Left colon (tissue), 2 donors: ENCODE results near the gene PEG3. TPM values are rescaled to one million over a fixed set of nuclear protein-coding genes. Genes with fewer than 3 reads are reported as not detected.

ENCODE experiments used
- ATAC-seq: fragments of 200-7000 bp; cut with Tn5 transposase; one replicate; pipeline ENCODE4 v1.9.1; 2020; ENCODE audit warnings: mild to moderate bottlenecking, moderate library complexity
- DNase-seq, 2 donors: peaks; one replicate each; pipeline ENCODE4 v3.0.0-alpha.2; 2020
- intact Hi-C, 2 donors: fragments of 100-400 bp; cut with DNase I in 1 of 2; cut with micrococcal nuclease in 1 of 2; formaldehyde crosslinking; loops; one replicate each; pipeline versions ENCODE4 v1.11.2 to v1.14.0; 2022; cut with DNase I, micrococcal nuclease
- total RNA-seq, 2 donors: library from RNA; stranded (reverse); fragmentation: NEBNext Ultra II Directional; extraction: Animal tissue kit (Norgen Biotek cat#: 25700); gene quantifications; one replicate each; pipeline ENCODE4 v1.2.1, GENCODE V29; 2021
- donor health status: DM: no; HTN: no; CAD: no.
- donor health status: DM: yes; HTN: yes; CAD: no.

PEG3 gene
- total RNA-seq, 2 donors from 2014 or later, result 0.92 to 2.6 TPM

GRCh38 chr19:56819166-56819565 lies 21.4 kb downstream of the PEG3 start:
- ATAC-seq (no peak), DNase-seq (no peak)
- intact Hi-C loops, result no loop called here

DNA sequence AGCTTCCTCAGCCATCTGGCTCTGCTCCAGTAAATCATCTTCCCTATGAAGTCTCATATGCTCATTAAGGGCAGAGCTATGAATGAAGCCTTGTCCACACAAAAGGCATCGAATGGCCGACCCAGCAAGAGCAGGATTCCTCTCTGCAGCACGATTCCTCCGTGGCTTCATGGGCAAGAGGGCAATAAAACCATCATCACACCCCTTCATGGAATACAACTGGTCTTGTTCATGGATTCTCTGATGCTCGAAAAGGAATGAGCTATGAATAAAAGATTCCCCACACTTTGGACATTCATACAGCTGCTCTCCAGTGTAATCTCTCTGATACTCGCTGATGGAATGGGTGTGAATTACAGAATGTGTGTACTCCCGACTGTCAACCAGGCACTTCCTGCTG lies 25.9 kb downstream of the PEG3 start:
- no peak for ATAC-seq
- intact Hi-C loops, result no loop called here

DNA sequence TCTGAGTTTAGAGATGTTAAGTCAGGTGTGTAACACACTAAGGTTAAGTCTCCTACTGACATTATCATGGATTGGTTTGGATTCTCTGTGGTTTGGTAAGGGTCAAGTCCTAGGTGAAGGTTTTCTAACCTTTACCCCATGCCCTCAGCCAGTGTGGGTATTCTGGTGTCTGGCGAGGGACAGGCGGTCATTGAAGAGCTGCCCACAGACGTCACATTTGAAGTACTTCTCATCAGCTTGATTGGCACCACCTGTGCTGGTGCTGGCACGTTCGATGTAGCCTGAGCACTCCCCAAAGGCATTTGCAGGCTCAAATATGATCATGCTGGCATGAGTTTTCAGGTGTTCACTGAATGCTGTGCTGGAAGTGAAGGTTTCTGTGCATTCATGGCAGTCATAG lies 27.0 kb downstream of the PEG3 start:
- intact Hi-C loops, result no loop called here
- no peak for DNase-seq
- ATAC-seq, result no peak

More for the DNA sequence above, 25.9 kb downstream of the PEG3 start:
- DNase-seq, result no peak

DNA sequence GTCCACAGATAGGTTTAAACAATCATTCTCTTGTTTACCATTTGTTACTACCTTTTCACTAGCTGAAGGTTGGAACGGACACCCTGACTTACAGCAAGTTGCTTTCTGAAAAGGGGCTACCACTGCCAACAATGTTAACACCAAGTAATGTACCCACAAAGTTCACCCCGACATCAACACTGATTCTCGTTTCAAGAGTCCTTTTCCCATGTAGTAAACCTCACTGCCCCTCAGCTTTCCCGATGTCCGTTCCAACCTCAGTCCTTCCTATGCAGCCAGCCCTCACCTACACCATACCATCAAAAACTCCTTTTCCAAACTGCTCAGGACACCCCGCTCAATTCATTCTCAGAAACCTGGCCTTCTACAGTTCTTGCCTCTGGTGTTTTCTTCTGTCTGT lies 29.0 kb downstream of the PEG3 start:
- intact Hi-C loops, result no loop called here
- ATAC-seq (no peak), DNase-seq (no peak)

DNA sequence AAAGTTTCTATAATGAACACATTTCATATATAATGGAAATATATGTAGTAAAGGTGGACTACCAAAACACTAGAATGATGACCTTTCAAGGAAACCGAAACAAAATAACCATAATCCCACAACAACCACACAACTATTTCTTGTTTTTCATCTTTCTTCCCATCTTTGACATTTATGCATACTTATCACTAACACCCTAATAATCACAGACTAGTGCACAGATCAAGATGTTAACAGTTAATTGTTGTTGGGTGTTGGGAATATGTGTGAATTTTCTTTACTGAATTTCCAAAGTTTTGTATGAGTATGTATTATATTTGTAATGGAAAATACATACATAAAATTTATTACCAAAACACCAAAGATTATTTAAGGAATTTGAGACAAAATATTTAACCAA lies 30.3 kb downstream of the PEG3 start:
- no peak for ATAC-seq
- no peak for DNase-seq
- intact Hi-C loops, result no loop called here

DNA sequence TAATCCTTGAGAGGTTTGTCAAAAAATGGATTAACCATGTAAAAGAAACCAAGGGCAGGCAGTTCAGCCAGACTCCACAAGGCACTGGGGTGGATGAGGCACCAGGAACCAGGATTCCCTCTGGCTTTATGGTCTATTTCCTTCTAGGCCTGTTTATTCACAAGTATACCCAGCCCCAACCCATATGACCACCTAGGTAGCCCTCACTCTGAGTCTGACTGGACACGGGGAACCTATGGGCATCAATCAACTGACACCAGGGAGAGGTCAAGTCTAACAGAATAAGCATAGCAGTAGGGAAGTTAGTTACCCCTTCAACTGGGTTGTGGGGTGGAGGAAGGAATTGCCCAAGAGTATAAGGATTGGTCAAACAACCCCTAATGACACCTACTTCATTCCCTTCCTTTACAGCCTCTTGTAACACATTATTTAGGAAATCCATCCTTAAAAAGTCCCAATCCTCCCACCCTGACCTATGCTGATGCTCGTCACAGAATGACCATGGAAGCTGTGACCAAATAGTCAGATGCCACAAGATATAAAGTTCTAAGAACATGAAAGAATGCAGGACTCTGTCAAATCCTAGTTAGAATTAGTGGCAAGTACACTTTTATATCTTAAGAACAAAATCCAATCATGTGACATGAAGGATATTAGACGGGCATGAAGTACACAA lies 31.7 kb downstream of the PEG3 start:
- intact Hi-C loops, result no loop called here
- DNase-seq (no peak), ATAC-seq (no peak)

DNA sequence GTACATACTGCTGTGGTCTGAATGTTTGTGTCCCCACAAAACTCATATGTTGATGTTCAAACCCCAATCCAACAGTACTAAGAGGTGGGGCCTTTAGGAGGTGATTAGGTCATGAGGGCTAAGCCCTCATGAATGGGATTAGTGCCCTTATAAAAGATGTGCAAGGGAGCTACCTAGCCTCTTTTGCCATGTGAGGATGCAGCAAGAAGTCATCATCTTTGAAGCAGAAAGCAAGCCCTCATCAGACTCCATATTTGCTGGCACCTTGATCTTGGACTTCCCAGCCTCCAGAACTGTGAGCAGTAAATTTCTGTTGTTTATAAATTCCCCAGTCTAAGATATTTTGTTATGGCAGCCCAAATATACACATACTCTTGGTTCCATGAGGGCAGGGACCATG lies 33.9 kb downstream of the PEG3 start:
- DNase-seq, result no peak
- no peak for ATAC-seq
- intact Hi-C loops, result no loop called here

Other genes starting within 250 kb of the PEG3 start
- gene ZNF71, start 245.4 kb downstream of the PEG3 start, total RNA-seq, result 1 to 10 TPM; 2.1 to 3.8 TPM
- gene SMIM17, start 197.6 kb downstream of the PEG3 start, total RNA-seq, result under 1 TPM in 1 of 2 donors, not detected in 1; 0.27 TPM
- gene ZNF835, start 169.0 kb downstream of the PEG3 start, total RNA-seq, result 1 to 10 TPM in 1 of 2 donors, under 1 TPM in 1; 0.55 to 1.6 TPM
- under 1 TPM in 1 of 2 donors, not detected in 1; 0.14 TPM for gene ZIM2, start within 50 bp of the PEG3 start, total RNA-seq